Measurements from ENCODE around the gene CCDC148. TPM values are rescaled to one million over a fixed set of nuclear protein-coding genes. Genes with fewer than 3 reads are reported as not detected.
"Not testable (repeated sequence)": the region's sequence is repeated elsewhere in the genome, so short reads cannot be mapped to it uniquely, and the experiment has no call there.

The CCDC148 gene
- total RNA-seq, 4 donors from 2014 or later = 0.78 to 1.6 (median 1.1) TPM

DNA sequence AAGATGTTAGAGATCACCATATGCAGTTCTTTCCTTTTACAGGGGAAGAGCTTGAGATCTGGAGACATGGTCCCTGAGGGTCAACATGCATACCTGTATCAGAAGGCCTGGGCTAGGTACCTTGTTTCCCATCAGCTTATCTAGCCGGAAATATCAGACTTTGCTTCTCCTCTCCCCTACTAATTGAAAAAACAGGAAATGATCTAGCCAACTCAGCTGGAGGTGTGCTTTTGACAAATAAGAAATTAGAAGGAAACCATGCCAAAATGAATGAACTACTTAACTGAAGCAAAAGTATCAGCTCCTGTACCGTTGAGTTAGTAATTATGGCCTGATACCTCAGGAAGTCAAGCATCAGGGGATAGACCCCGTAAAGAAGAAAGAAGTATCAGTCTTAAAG, 20.6 kb upstream of the CCDC148 start:
- TF ChIP-seq POLR2A (IDR thresholded peaks at IDR 0.05) = no peak
- TF ChIP-seq, protein P1, sequence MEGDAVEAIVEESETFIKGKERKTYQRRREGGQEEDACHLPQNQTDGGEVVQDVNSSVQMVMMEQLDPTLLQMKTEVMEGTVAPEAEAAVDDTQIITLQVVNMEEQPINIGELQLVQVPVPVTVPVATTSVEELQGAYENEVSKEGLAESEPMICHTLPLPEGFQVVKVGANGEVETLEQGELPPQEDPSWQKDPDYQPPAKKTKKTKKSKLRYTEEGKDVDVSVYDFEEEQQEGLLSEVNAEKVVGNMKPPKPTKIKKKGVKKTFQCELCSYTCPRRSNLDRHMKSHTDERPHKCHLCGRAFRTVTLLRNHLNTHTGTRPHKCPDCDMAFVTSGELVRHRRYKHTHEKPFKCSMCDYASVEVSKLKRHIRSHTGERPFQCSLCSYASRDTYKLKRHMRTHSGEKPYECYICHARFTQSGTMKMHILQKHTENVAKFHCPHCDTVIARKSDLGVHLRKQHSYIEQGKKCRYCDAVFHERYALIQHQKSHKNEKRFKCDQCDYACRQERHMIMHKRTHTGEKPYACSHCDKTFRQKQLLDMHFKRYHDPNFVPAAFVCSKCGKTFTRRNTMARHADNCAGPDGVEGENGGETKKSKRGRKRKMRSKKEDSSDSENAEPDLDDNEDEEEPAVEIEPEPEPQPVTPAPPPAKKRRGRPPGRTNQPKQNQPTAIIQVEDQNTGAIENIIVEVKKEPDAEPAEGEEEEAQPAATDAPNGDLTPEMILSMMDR (IDR thresholded peaks at IDR 0.05) = no peak
- TF ChIP-seq EP300 (IDR thresholded peaks at IDR 0.05) = no peak
- TF ChIP-seq POLR2AphosphoS5 (IDR thresholded peaks at IDR 0.05) = no peak
- WGBS, 2 donors (ENCODE audit: low coverage in 1 of 2) = 36 to 49% methylated on average over 3 of the region's 3 CpGs
- no peak overlapping the region for H3K4me3 ChIP-seq
- no peak for ATAC-seq
- H3K27me3 ChIP-seq = no peaks in the 10 kb centered on the region
- peaks cover 9 to 47% (median 10%) of the 10 kb centered on the region in 3 donors for H3K4me1 ChIP-seq
- H3K36me3 ChIP-seq = no peaks in the 10 kb centered on the region
- H3K27ac ChIP-seq = peak overlapping the region in 3 of 4 donors; percentile 31 to 51 (median 44)
- H3K9me3 ChIP-seq = peaks cover 0 to 4% (median 0%) of the 10 kb centered on the region in 3 donors

DNA sequence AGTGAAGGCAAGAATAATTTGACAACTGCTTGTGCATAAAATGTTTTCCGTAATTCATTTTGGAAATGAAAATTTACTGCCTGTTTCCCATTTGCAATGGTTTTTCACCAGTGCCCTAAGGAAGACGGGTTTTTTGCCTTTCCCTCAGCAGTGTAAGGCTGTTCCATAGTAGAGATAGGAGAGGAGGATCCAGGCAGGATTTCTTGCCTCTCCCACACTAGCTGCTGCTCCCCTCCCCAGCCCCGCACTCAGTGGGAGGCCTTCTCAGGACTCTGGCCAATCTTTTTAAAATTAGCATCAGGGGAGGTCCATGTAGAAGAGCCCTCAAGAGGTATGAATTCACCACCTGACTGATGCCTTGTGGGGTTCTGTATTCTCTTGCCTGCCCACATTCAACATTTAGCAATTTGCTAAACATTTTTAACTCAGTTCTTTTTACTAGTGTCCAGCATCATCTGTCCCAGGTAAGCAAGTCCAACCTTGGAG, 18.0 kb upstream of the CCDC148 start:
- not testable (repeated sequence) for H3K4me3 ChIP-seq, ATAC-seq, H3K27ac ChIP-seq, H3K36me3 ChIP-seq, H3K9me3 ChIP-seq, H3K27me3 ChIP-seq
- WGBS, 2 donors (ENCODE audit: low coverage in 1 of 2) = 93 to 96% methylated on average over 2 to 3 of the region's 3 CpGs
- H3K4me1 ChIP-seq = peaks cover 9 to 43% (median 10%) of the 10 kb centered on the region in 3 donors

DNA sequence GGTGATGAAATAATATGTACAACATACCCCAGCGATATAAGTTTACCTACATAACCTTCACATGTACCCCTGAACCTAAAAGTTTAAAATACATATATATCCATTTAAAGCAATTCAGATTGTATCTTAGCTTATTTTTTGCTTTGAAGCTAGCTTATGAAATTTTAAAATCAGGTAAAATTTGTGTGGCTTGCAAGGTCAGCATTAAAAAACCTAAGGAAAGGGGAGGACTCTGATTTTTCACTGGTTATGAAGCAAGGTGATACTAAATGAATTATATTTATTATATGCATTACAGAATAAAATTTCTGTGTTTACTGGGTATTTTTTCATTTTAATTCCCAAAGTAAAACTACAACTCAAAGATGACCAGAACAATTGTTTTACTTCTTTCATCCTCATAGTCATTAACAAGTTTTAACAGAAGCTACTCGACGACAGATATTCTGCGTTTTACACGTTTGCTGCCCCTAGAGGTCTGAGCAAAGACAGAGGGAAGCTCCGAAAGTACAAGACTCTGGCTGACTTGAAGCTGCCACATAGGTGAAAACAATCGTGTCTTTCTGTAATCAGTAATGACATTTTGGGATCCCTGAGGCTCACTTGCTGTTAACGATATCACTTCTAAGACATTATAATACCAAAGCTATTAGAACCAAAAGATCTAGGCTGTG, 17.3 kb upstream of the CCDC148 start:
- TF ChIP-seq EP300 (IDR thresholded peaks at IDR 0.05) (no peak), POLR2AphosphoS5 (IDR thresholded peaks at IDR 0.05) (no peak), POLR2A (IDR thresholded peaks at IDR 0.05) (no peak)
- TF ChIP-seq, protein P1 (IDR thresholded peaks at IDR 0.05) = no peak
- H3K4me3 ChIP-seq = no peak overlapping the region
- no peaks in the 10 kb centered on the region for H3K27me3 ChIP-seq
- no peak overlapping the region for H3K27ac ChIP-seq
- no peaks in the 10 kb centered on the region for H3K36me3 ChIP-seq
- peaks cover 0 to 4% (median 0%) of the 10 kb centered on the region in 3 donors for H3K9me3 ChIP-seq
- no peak for ATAC-seq
- peaks cover 9 to 36% (median 10%) of the 10 kb centered on the region in 3 donors for H3K4me1 ChIP-seq
- WGBS, 2 donors (ENCODE audit: low coverage in 1 of 2) = 70 to 86% methylated on average over 8 of the region's 8 CpGs

DNA sequence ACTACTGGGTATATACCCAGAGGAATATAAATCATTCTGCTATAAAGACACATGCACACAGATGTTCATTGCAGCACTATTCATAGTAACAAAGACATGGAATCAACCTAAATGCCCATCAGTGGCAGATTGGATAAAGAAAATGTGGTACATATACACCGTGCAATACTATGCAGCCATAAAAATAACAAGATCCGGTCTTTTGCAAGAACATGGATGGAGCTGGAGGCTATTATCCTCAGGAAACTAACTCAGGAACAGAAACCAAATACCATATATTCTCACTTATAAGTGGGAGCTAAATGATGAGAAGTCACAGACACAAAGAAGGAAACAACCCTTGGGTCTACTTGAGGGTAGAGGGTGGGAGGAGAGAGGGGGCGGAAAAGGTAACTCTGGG, 16.7 kb upstream of the CCDC148 start:
- WGBS, 2 donors (ENCODE audit: low coverage in 1 of 2) = 93 to 100% methylated on average over 3 of the region's 3 CpGs
- not testable (repeated sequence) for H3K27me3 ChIP-seq, H3K9me3 ChIP-seq, H3K36me3 ChIP-seq, ATAC-seq, H3K4me3 ChIP-seq, H3K27ac ChIP-seq
- peaks cover 6 to 31% (median 10%) of the 10 kb centered on the region in 3 donors for H3K4me1 ChIP-seq

DNA sequence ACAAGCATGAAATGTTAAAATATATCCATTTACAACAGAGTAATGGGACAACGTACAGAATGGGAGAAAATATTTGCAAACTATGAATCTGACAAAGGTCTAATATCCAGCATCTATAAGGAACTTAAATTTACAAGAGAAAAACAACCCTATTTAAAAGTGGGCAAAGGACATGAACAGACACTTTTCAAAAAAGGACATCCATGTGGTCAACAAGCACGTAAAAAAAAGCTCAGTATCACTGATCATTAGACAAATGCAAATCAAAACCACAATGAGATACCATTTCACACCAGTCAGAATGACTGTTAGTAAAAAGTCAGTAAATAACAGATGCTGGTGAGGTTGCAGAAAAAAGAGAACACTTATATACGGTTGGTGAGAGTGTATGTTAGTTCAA, 16.3 kb upstream of the CCDC148 start:
- not testable (repeated sequence) for H3K9me3 ChIP-seq, H3K27ac ChIP-seq, H3K27me3 ChIP-seq, H3K36me3 ChIP-seq, H3K4me3 ChIP-seq, ATAC-seq
- H3K4me1 ChIP-seq = peaks cover 6 to 26% (median 9%) of the 10 kb centered on the region in 3 donors
- WGBS, 2 donors (ENCODE audit: low coverage in 1 of 2) = 95 to 100% methylated on average over 3 of the region's 3 CpGs

DNA sequence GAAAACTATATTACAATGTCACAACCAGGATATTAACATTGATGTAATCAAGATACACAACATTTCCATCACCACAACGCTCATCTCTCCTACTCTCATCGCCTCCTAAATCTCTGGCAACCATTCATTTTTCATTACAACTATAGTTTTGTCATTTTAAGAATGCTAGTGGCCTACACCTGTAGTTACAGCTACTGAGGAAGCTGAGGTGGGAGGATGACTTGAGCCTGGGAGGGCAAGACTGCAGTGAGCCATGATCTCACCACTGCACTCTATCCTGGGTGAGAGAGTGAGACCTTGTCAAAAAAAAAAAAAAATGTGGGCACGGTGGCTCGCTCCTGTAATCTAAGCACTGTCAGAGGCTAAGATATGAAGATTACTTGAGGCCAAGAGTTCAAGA, 10.7 kb upstream of the CCDC148 start:
- no peaks in the 10 kb centered on the region for H3K27me3 ChIP-seq
- no peak overlapping the region for H3K27ac ChIP-seq
- no peaks in the 10 kb centered on the region for H3K36me3 ChIP-seq
- 86 to 90% methylated on average over 2 to 4 of the region's 4 CpGs for WGBS, 2 donors (ENCODE audit: low coverage in 1 of 2)
- H3K4me1 ChIP-seq = peaks cover 0 to 50% (median 0%) of the 10 kb centered on the region in 3 donors
- no peak overlapping the region for H3K4me3 ChIP-seq
- no peak for TF ChIP-seq POLR2AphosphoS5 (IDR thresholded peaks at IDR 0.05)
- TF ChIP-seq, protein P1 (IDR thresholded peaks at IDR 0.05) = no peak
- TF ChIP-seq POLR2A (IDR thresholded peaks at IDR 0.05) = no peak
- TF ChIP-seq EP300 (IDR thresholded peaks at IDR 0.05) = no peak
- H3K9me3 ChIP-seq = no peaks in the 10 kb centered on the region
- no peak for ATAC-seq
